NCI-H1092 (cell line): ENCODE measurements around the gene LOXL1.
"Not testable (repeated sequence)": the region's sequence is repeated elsewhere in the genome, so short reads cannot be mapped to it uniquely, and the experiment has no call there.

Experiments
- DNase-seq: peaks from one replicate; lab custom pipeline; 2025; lab: John Stamatoyannopoulos, UW

The LOXL1 gene

GRCh38 chr15:73922186-73923151 lies 3.8 kb upstream of the LOXL1 start:
- DNase-seq: peak; percentile 66

- DNase-seq: no peak
Observed at GRCh38 chr15:73923156-73923487, 3.1 kb upstream of the LOXL1 start.

- DNase-seq: no peak
Observed at GRCh38 chr15:73923488-73924164, 2.6 kb upstream of the LOXL1 start.

- peak; percentile 13 for DNase-seq
Observed at GRCh38 chr15:73924171-73924921, 1.9 kb upstream of the LOXL1 start.

GRCh38 chr15:73925848-73926218 lies 429 bp upstream of the LOXL1 start:
- no peak for DNase-seq

- peak; percentile 33 for DNase-seq
Observed at GRCh38 chr15:73927003-73927475, 777 bp downstream of the LOXL1 start.

GRCh38 chr15:73927476-73928240 lies 1.4 kb downstream of the LOXL1 start:
- DNase-seq: peak; percentile 20

- no peak for DNase-seq
Observed at GRCh38 chr15:73928241-73928579, 1.9 kb downstream of the LOXL1 start.

GRCh38 chr15:73928971-73929627 lies 2.8 kb downstream of the LOXL1 start:
- no peak for DNase-seq

- DNase-seq: no peak
Observed at GRCh38 chr15:73930371-73930770, 4.1 kb downstream of the LOXL1 start.

GRCh38 chr15:73930790-73931281 lies 4.6 kb downstream of the LOXL1 start:
- DNase-seq: no peak

- no peak for DNase-seq
Observed at GRCh38 chr15:73931441-73931840, 5.2 kb downstream of the LOXL1 start.

- DNase-seq: no peak
Observed at GRCh38 chr15:73932381-73933191, 6.3 kb downstream of the LOXL1 start.

- no peak for DNase-seq
Observed at GRCh38 chr15:73934281-73934680, 8.0 kb downstream of the LOXL1 start.

- no peak for DNase-seq
Observed at GRCh38 chr15:73935547-73935946, 9.3 kb downstream of the LOXL1 start.

GRCh38 chr15:73936181-73936580 lies 9.9 kb downstream of the LOXL1 start:
- no peak for DNase-seq

GRCh38 chr15:73936588-73937290 lies 10.5 kb downstream of the LOXL1 start:
- DNase-seq: no peak

GRCh38 chr15:73937296-73937695 lies 11.0 kb downstream of the LOXL1 start:
- DNase-seq: no peak

- DNase-seq: no peak
Observed at GRCh38 chr15:73937726-73938125, 11.5 kb downstream of the LOXL1 start.

- DNase-seq: not testable (repeated sequence)
Observed at GRCh38 chr15:73938516-73938915, 12.3 kb downstream of the LOXL1 start.
